ENCODE measurements around the gene NPY2R. TPM values are rescaled to one million over a fixed set of nuclear protein-coding genes. Genes with fewer than 3 reads are reported as not detected.

Gene NPY2R
- polyA plus RNA-seq, 1 donor (not counting 4 experiments of a cell fraction or from before 2014, with no cell fraction given) = not detected

DNA sequence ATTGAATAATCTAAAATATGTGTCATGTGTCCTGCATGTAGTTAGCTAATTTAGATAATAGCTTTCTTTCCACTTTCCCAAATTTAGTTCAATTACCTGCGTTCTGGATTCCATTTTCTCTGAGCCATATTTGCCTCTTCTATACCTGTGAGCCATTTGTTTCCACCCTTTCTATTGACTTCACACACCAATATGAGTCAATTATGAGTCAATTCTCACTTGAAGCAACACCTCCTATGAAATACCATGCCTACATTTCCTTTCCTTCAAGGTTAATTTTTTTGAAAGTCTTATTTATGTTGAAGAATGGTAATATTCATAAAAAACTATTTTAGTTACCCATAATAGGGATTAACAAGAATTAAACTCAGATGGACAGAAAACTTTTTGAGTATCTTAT, 25.8 kb downstream of the NPY2R start:
- H3K4me1 ChIP-seq (ENCODE audit: control insufficient read depth, extremely low read depth, insufficient read depth, low read length) = no peaks in the 10 kb centered on the region
- TF ChIP-seq EZH2 (IDR thresholded peaks at IDR 0.05; ENCODE audit: low read length) = no peak
- TF ChIP-seq, protein P1, sequence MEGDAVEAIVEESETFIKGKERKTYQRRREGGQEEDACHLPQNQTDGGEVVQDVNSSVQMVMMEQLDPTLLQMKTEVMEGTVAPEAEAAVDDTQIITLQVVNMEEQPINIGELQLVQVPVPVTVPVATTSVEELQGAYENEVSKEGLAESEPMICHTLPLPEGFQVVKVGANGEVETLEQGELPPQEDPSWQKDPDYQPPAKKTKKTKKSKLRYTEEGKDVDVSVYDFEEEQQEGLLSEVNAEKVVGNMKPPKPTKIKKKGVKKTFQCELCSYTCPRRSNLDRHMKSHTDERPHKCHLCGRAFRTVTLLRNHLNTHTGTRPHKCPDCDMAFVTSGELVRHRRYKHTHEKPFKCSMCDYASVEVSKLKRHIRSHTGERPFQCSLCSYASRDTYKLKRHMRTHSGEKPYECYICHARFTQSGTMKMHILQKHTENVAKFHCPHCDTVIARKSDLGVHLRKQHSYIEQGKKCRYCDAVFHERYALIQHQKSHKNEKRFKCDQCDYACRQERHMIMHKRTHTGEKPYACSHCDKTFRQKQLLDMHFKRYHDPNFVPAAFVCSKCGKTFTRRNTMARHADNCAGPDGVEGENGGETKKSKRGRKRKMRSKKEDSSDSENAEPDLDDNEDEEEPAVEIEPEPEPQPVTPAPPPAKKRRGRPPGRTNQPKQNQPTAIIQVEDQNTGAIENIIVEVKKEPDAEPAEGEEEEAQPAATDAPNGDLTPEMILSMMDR (optimal IDR thresholded peaks at IDR 0.05 in 1 of 3, IDR thresholded peaks at IDR 0.05 in 1 of 3, conservative IDR thresholded peaks at IDR 0.05 in 1 of 3; ENCODE audit: extremely low read depth in 1 of 3, insufficient read depth in 2 of 3, low read length in 3 of 3) = no peak
- DNase-seq (ENCODE audit: low read depth, low spot score) (no peak), FAIRE-seq (no peak)
- H2AFZ ChIP-seq (ENCODE audit: control insufficient read depth, low read length) = no peak overlapping the region
- H4K20me1 ChIP-seq (ENCODE audit: control insufficient read depth, extremely low read depth, insufficient read depth, low read length) = no peaks in the 10 kb centered on the region
- no peaks in the 10 kb centered on the region for H3K79me2 ChIP-seq (ENCODE audit: control insufficient read depth, insufficient read depth, low read length)
- dilution Hi-C loops (cut with MboI; ENCODE audit: extremely low pct_ligation_motif_present, low sequenced_read_pairs) = no loop called here
- H3K27ac ChIP-seq (ENCODE audit: control insufficient read depth, insufficient read depth, low read length) = no peak overlapping the region
- no peak overlapping the region for H3K4me2 ChIP-seq (ENCODE audit: control insufficient read depth, extremely low read depth, insufficient read depth, low read depth, low read length)
- no peaks in the 10 kb centered on the region for H3K9me1 ChIP-seq (ENCODE audit: control insufficient read depth, extremely low read depth, insufficient read depth, low read length)
- no peak overlapping the region for H3K4me3 ChIP-seq (ENCODE audit: control insufficient read depth in 2 of 3, extremely low read depth in 1 of 3, insufficient read depth in 2 of 3, low read depth in 1 of 3, low read length in 3 of 3)
- H3K9ac ChIP-seq (ENCODE audit: control insufficient read depth, extremely low read depth, insufficient read depth, low read length) = no peak overlapping the region
- H3K27me3 ChIP-seq (ENCODE audit: control insufficient read depth, extremely low read depth, insufficient read depth, low read length) = no peaks in the 10 kb centered on the region
- no peaks in the 10 kb centered on the region for H3K9me3 ChIP-seq (ENCODE audit: control insufficient read depth, low read depth, low read length)
- no peaks in the 10 kb centered on the region for H3K36me3 ChIP-seq (ENCODE audit: control insufficient read depth in 2 of 2, extremely low read depth in 1 of 2, insufficient read depth in 2 of 2, low read length in 2 of 2)

DNA sequence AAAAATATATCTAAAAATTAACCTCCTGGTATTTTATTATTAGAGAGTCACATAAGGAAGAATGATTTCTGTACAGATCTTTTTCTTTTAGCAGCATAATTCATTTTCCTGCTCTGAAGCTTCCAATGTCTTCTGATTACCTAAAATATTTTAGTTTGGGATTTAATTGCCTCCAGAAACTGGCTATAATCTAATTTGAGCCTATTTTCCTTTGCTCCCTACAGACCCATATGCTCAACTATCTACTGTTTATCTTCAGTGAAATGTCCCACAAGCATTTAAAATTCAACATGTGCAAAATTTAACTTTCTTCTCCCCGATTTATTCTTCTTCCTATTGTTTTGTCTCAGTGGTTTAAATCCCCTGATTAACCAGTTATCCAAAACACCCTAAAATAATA, 29.1 kb downstream of the NPY2R start:
- Histone ChIP-seq H3K4me1 (ENCODE audit: control insufficient read depth, extremely low read depth, insufficient read depth, low read length) (no peaks in the 10 kb centered on the region), H3K27me3 (ENCODE audit: control insufficient read depth, extremely low read depth, insufficient read depth, low read length) (no peaks in the 10 kb centered on the region), H3K27ac (ENCODE audit: control insufficient read depth, insufficient read depth, low read length) (no peak overlapping the region), H3K9ac (ENCODE audit: control insufficient read depth, extremely low read depth, insufficient read depth, low read length) (no peak overlapping the region), H3K79me2 (ENCODE audit: control insufficient read depth, insufficient read depth, low read length) (no peaks in the 10 kb centered on the region), H3K36me3 (ENCODE audit: control insufficient read depth in 2 of 2, extremely low read depth in 1 of 2, insufficient read depth in 2 of 2, low read length in 2 of 2) (no peaks in the 10 kb centered on the region), H3K4me3 (ENCODE audit: control insufficient read depth in 2 of 3, extremely low read depth in 1 of 3, insufficient read depth in 2 of 3, low read depth in 1 of 3, low read length in 3 of 3) (no peak overlapping the region), H3K4me2 (ENCODE audit: control insufficient read depth, extremely low read depth, insufficient read depth, low read depth, low read length) (no peak overlapping the region), H2AFZ (ENCODE audit: control insufficient read depth, low read length) (no peak overlapping the region), H3K9me3 (ENCODE audit: control insufficient read depth, low read depth, low read length) (no peaks in the 10 kb centered on the region), H3K9me1 (ENCODE audit: control insufficient read depth, extremely low read depth, insufficient read depth, low read length) (no peaks in the 10 kb centered on the region), H4K20me1 (ENCODE audit: control insufficient read depth, extremely low read depth, insufficient read depth, low read length) (no peaks in the 10 kb centered on the region)
- TF ChIP-seq, protein P1 (optimal IDR thresholded peaks at IDR 0.05 in 1 of 3, IDR thresholded peaks at IDR 0.05 in 1 of 3, conservative IDR thresholded peaks at IDR 0.05 in 1 of 3; ENCODE audit: extremely low read depth in 1 of 3, insufficient read depth in 2 of 3, low read length in 3 of 3) = no peak
- TF ChIP-seq EZH2 (IDR thresholded peaks at IDR 0.05; ENCODE audit: low read length) = no peak
- dilution Hi-C loops (cut with MboI; ENCODE audit: extremely low pct_ligation_motif_present, low sequenced_read_pairs) = no loop called here
- FAIRE-seq (no peak), DNase-seq (ENCODE audit: low read depth, low spot score) (no peak)
